ENCODE results near the gene NEK4. TPM values are rescaled to one million over a fixed set of nuclear protein-coding genes. Genes with fewer than 3 reads are reported as not detected.

NEK4 gene
- total and polyA plus RNA-seq, 10 of the 15 experiments (the other 5 are each of a cell fraction or from before 2014, with no cell fraction given), result 7.0 to 29.1 (median 16.4) TPM

GRCh38 chr3:52779011-52779836 lies 8.5 kb upstream of the NEK4 start (continued):
- TF ChIP-seq BCLAF1 (IDR thresholded peaks at IDR 0.05) (no peak), ELK1 (IDR thresholded peaks at IDR 0.05; ENCODE audit: low read depth, low read length) (no peak), NR2C2 (IDR thresholded peaks at IDR 0.05; ENCODE audit: borderline replicate concordance, control insufficient read depth, insufficient read length, low read depth) (no peak), ZNF687 (IDR thresholded peaks at IDR 0.05) (peak; percentile 83), LARP7 (IDR thresholded peaks at IDR 0.05) (no peak), RAD51 (IDR thresholded peaks at IDR 0.05) (no peak), RUNX3 (IDR thresholded peaks at IDR 0.05; ENCODE audit: low read length) (peak; percentile 26; the same call in 1 of the 2 replicates), MEF2A (IDR thresholded peaks at IDR 0.05; ENCODE audit: insufficient read depth, low read depth, low read length) (no peak), DPF2 (IDR thresholded peaks at IDR 0.05) (no peak), RBBP5 (conservative IDR thresholded peaks at IDR 0.05) (no peak), ATF7 (IDR thresholded peaks at IDR 0.05; ENCODE audit: low read depth) (peak; percentile 44; the same call in 1 of the 2 replicates), NFXL1 (IDR thresholded peaks at IDR 0.05; ENCODE audit: borderline replicate concordance) (no peak), HCFC1 (IDR thresholded peaks at IDR 0.05; ENCODE audit: low read length) (no peak), ZNF592 (IDR thresholded peaks at IDR 0.05) (no peak), ETV6 (conservative IDR thresholded peaks at IDR 0.05 in 1 of 2, IDR thresholded peaks at IDR 0.05 in 1 of 2; ENCODE audit: borderline replicate concordance in 1 of 2, low read depth in 1 of 2) (no peak)

All from GM12878 (cell line).